Esophagus muscularis mucosa (tissue), 3 donors: Measurements from ENCODE around the gene SUGP2.

Source experiments
- EP300 ChIP-seq: sonication (generic); formaldehyde crosslinking; IDR thresholded peaks from one replicate; pipeline ENCODE4 v1.6.1; 2017; ENCODE audit warnings: antibody characterized with exemption
- TF ChIP-seq, protein P1 (sequence below), 3 experiments: fragments of 200-600 bp in 2 of 3; fragments of 450-650 bp in 1 of 3; sonication (generic) in 2 of 3; IDR thresholded peaks; one replicate each; pipeline ENCODE4 v1.5.1; 2017 to 2019; ENCODE audit warnings: antibody characterized with exemption in 3 of 3, mild to moderate bottlenecking in 2 of 3, moderate library complexity in 1 of 3

DNA sequence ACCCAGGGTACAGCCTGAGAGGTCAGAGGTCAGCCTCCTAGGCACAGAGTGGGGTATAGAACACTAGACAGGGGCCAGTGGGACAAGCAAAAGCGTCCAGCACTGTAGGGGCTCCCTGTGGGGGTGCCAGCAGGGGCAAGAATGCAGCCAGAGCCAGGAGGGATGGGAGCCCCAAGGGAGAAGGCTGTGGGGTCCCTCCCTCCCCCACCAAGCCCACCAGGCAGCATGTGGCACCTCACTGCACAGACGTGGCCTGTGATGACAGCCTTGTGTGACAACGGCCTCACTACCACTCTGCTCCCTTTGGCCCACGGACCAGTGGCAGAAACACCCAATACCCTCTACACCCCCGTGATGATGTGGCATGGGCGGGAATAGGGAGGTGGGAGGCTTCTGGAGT, 10.2 kb upstream of the SUGP2 start:
- TF ChIP-seq, protein P1, sequence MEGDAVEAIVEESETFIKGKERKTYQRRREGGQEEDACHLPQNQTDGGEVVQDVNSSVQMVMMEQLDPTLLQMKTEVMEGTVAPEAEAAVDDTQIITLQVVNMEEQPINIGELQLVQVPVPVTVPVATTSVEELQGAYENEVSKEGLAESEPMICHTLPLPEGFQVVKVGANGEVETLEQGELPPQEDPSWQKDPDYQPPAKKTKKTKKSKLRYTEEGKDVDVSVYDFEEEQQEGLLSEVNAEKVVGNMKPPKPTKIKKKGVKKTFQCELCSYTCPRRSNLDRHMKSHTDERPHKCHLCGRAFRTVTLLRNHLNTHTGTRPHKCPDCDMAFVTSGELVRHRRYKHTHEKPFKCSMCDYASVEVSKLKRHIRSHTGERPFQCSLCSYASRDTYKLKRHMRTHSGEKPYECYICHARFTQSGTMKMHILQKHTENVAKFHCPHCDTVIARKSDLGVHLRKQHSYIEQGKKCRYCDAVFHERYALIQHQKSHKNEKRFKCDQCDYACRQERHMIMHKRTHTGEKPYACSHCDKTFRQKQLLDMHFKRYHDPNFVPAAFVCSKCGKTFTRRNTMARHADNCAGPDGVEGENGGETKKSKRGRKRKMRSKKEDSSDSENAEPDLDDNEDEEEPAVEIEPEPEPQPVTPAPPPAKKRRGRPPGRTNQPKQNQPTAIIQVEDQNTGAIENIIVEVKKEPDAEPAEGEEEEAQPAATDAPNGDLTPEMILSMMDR (IDR thresholded peaks at IDR 0.05), result no peak
- no peak for TF ChIP-seq EP300
